Trophoblast cell (in vitro differentiated cells and primary cell): Measurements from ENCODE around the gene OPTC.

Experiments used
- DNase-seq, 2 donors: peaks; one replicate each; pipeline ENCODE4 v3.0.0-alpha.2; 2016
- H2AFZ ChIP-seq: 2 replicates; pipeline ENCODE4 v1.6.1; 2013; ENCODE audit warnings: low read length, moderate library complexity, mild to moderate bottlenecking; ENCODE audit not compliant: insufficient read depth, poor library complexity
- H2AK5ac ChIP-seq: 2 replicates; pipeline ENCODE4 v1.6.1; 2013; ENCODE audit warnings: mild to moderate bottlenecking, low read length
- H2BK120ac ChIP-seq: 2 replicates; pipeline ENCODE4 v1.6.1; 2013; ENCODE audit warnings: low read length, mild to moderate bottlenecking, moderate library complexity; ENCODE audit not compliant: insufficient read depth, poor library complexity
- H2BK12ac ChIP-seq: 2 replicates; pipeline ENCODE4 v1.6.1; 2013; ENCODE audit warnings: mild to moderate bottlenecking, low read length, moderate library complexity
- H2BK5ac ChIP-seq: 2 replicates; pipeline ENCODE4 v1.6.1; 2013; ENCODE audit warnings: low read length, low read depth, moderate library complexity, mild to moderate bottlenecking; ENCODE audit not compliant: poor library complexity
- H3K14ac ChIP-seq: 2 replicates; pipeline ENCODE4 v1.6.1; 2013; ENCODE audit warnings: mild to moderate bottlenecking, low read length
- H3K18ac ChIP-seq: 2 replicates; pipeline ENCODE4 v1.6.1; 2013; ENCODE audit warnings: mild to moderate bottlenecking, low read length
- H3K23ac ChIP-seq: 2 replicates; pipeline ENCODE4 v1.6.1; 2013; ENCODE audit warnings: low read length
- H3K27ac ChIP-seq: 2 replicates; pipeline ENCODE4 v1.5.1; 2013; ENCODE audit warnings: low read depth, mild to moderate bottlenecking, inconsistent platforms, low read length, moderate library complexity
- H3K27me3 ChIP-seq: 2 replicates; pipeline ENCODE4 v1.6.1; 2013; ENCODE audit warnings: inconsistent platforms, mild to moderate bottlenecking, low read length, moderate library complexity; ENCODE audit not compliant: insufficient read depth
- H3K36me3 ChIP-seq, 2 experiments: 1 replicate in 1 of 2; 2 replicates in 1 of 2; pipeline ENCODE4 v1.6.1; 2013; ENCODE audit warnings: low read length in 2 of 2, mild to moderate bottlenecking in 2 of 2, moderate library complexity in 1 of 2; ENCODE audit not compliant: insufficient read depth in 2 of 2, control insufficient read depth in 1 of 2
- H3K4ac ChIP-seq: 2 replicates; pipeline ENCODE4 v1.6.1; 2013; ENCODE audit warnings: low read depth, mild to moderate bottlenecking, low read length, moderate library complexity
- H3K4me1 ChIP-seq, 2 experiments: 1 replicate in 1 of 2; 2 replicates in 1 of 2; pipeline ENCODE4 v1.6.1; 2013; ENCODE audit warnings: low read length in 2 of 2, mild to moderate bottlenecking in 2 of 2, moderate library complexity in 1 of 2; ENCODE audit not compliant: insufficient read depth in 2 of 2, control insufficient read depth in 1 of 2
- H3K4me2 ChIP-seq: 2 replicates; pipeline ENCODE4 v1.6.1; 2013; ENCODE audit warnings: inconsistent platforms, mild to moderate bottlenecking, low read length, moderate library complexity
- H3K4me3 ChIP-seq: 2 replicates; pipeline ENCODE4 v1.5.1; 2013; ENCODE audit warnings: mild to moderate bottlenecking, low read depth, low read length, inconsistent platforms
- H3K79me1 ChIP-seq: one replicate; pipeline ENCODE4 v1.6.1; 2013; ENCODE audit warnings: low read length
- H3K79me2 ChIP-seq: 2 replicates; pipeline ENCODE4 v1.6.1; 2013; ENCODE audit warnings: low read length, mild to moderate bottlenecking; ENCODE audit not compliant: control insufficient read depth, insufficient read depth, poor library complexity
- H3K9ac ChIP-seq: 2 replicates; pipeline ENCODE4 v1.6.1; 2013; ENCODE audit warnings: mild to moderate bottlenecking, low read length
- H3K9me3 ChIP-seq: 2 replicates; pipeline ENCODE4 v1.6.1; 2013; ENCODE audit warnings: low read depth, mild to moderate bottlenecking, control low read depth, inconsistent platforms, low read length; ENCODE audit not compliant: insufficient read depth
- H4K12ac ChIP-seq: 2 replicates; pipeline ENCODE4 v1.6.1; 2013; ENCODE audit warnings: low read depth, mild to moderate bottlenecking, low read length, moderate library complexity
- H4K8ac ChIP-seq: 2 replicates; pipeline ENCODE4 v1.6.1; 2013; ENCODE audit warnings: low read depth, mild to moderate bottlenecking, low read length, moderate library complexity
- H4K91ac ChIP-seq: one replicate; pipeline ENCODE4 v1.6.1; 2013; ENCODE audit warnings: low read depth, mild to moderate bottlenecking, low read length, moderate library complexity
- WGBS: extraction: QIAGEN DNeasy Blood & Tissue Kit; methylation state at CpG from one replicate; pipeline ENCODE4 v1.1.7; 2013; ENCODE audit warnings: missing lambda C conversion rate; ENCODE audit not compliant: insufficient read length, insufficient coverage; ENCODE audit errors: extremely low coverage; 5-methylcytosine and 5-hydroxymethylcytosine counted together

The OPTC gene

GRCh38 chr1:203555076-203555475, 61.1 kb downstream of the OPTC start:
- Histone ChIP-seq H2AK5ac (no peak overlapping the region), H3K14ac (peak overlapping the region; percentile 78), H2BK120ac (peak overlapping the region; percentile 79), H4K8ac (no peak overlapping the region), H3K27me3 (no peaks in the 10 kb centered on the region), H2BK5ac (no peak overlapping the region), H3K23ac (no peak overlapping the region), H3K36me3 (no peaks in the 10 kb centered on the region), H3K4me2 (no peak overlapping the region), H3K4me1 (peaks cover 31 to 36% of the 10 kb centered on the region in 2 experiments), H3K4ac (no peak overlapping the region), H3K27ac (no peak overlapping the region), H4K12ac (no peak overlapping the region), H3K79me2 (peaks cover 3% of the 10 kb centered on the region), H3K4me3 (no peak overlapping the region), H3K9ac (no peak overlapping the region), H3K79me1 (peaks cover 37% of the 10 kb centered on the region), H3K18ac (no peak overlapping the region), H3K9me3 (peaks cover 2% of the 10 kb centered on the region), H2BK12ac (peak overlapping the region; percentile 82), H2AFZ (no peak overlapping the region), H4K91ac (peak overlapping the region; percentile 87)
- no CpG with 5 or more reads among the region's 8 CpGs for WGBS
- DNase-seq, result peak in 1 of 2 donors; percentile 37

DNA sequence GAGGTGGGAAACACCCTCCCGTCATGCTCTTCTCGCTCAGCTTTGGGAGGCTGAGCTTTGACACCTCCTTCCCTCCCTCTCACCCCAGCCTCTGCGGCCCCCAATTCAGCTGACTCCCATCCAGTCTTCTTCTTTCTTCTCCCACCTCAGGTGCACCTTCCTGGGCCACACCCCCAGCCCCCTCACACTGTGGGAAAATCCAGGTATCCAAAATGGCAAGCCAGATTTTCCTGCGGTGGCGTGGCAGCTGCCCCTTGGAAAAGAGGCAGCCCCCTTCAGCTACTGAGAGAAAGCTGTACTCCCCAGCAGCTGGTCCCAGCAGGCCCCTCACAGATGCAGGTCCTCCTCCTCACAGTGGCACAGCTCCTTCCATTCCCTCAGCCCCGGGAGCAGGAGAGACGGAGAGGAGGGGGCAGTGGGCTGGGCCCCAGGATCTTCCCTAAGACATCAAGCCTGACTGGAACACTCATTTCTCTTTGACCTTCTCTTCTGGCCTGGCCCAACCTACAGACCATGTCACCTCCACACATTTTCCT, 61.6 kb downstream of the OPTC start:
- peak overlapping the region; percentile 8 for H2AFZ ChIP-seq
- H3K4me1 ChIP-seq, result peaks cover 27 to 36% of the 10 kb centered on the region in 2 experiments
- peak overlapping the region; percentile 51 for H4K8ac ChIP-seq
- H3K79me1 ChIP-seq, result peaks cover 33% of the 10 kb centered on the region
- H3K27me3 ChIP-seq, result no peaks in the 10 kb centered on the region
- H3K9ac ChIP-seq, result no peak overlapping the region
- H3K27ac ChIP-seq, result peak overlapping the region; percentile 31
- no CpG with 5 or more reads among the region's 7 CpGs for WGBS
- no peak overlapping the region for H3K4me3 ChIP-seq
- peak overlapping the region; percentile 54 for H3K18ac ChIP-seq
- H4K91ac ChIP-seq, result peak overlapping the region; percentile 87
- peaks cover 2% of the 10 kb centered on the region for H3K9me3 ChIP-seq
- H2BK120ac ChIP-seq, result peak overlapping the region; percentile 79
- peak overlapping the region; percentile 17 for H3K4ac ChIP-seq
- peak overlapping the region; percentile 82 for H2BK12ac ChIP-seq
- peak overlapping the region; percentile 23 for H2BK5ac ChIP-seq
- no peak overlapping the region for H3K4me2 ChIP-seq
- H3K36me3 ChIP-seq, result no peaks in the 10 kb centered on the region
- no peak for DNase-seq
- no peak overlapping the region for H3K23ac ChIP-seq
- H2AK5ac ChIP-seq, result peak overlapping the region; percentile 66
- H4K12ac ChIP-seq, result no peak overlapping the region
- peak overlapping the region; percentile 78 for H3K14ac ChIP-seq
- peaks cover 3% of the 10 kb centered on the region for H3K79me2 ChIP-seq

- peaks cover 3% of the 10 kb centered on the region for H3K79me2 ChIP-seq
- peak overlapping the region; percentile 51 for H4K8ac ChIP-seq
- H3K4me1 ChIP-seq, result peaks cover 27 to 36% of the 10 kb centered on the region in 2 experiments
- peak overlapping the region; percentile 79 for H2BK120ac ChIP-seq
- peak overlapping the region; percentile 54 for H3K18ac ChIP-seq
- H4K91ac ChIP-seq, result peak overlapping the region; percentile 87
- no peak overlapping the region for H3K23ac ChIP-seq
- H3K36me3 ChIP-seq, result no peaks in the 10 kb centered on the region
- peak overlapping the region; percentile 82 for H2BK12ac ChIP-seq
- H3K27ac ChIP-seq, result peak overlapping the region; percentile 31
- WGBS, result no CpG with 5 or more reads among the region's 16 CpGs
- no peak overlapping the region for H4K12ac ChIP-seq
- H2AFZ ChIP-seq, result peak overlapping the region; percentile 8
- H2BK5ac ChIP-seq, result peak overlapping the region; percentile 23
- H3K27me3 ChIP-seq, result no peaks in the 10 kb centered on the region
- DNase-seq, result peak; percentile 21 to 43
- no peak overlapping the region for H3K4me3 ChIP-seq
- H3K4me2 ChIP-seq, result no peak overlapping the region
- no peak overlapping the region for H3K9ac ChIP-seq
- peaks cover 29% of the 10 kb centered on the region for H3K79me1 ChIP-seq
- peaks cover 2% of the 10 kb centered on the region for H3K9me3 ChIP-seq
- peak overlapping the region; percentile 78 for H3K14ac ChIP-seq
- peak overlapping the region; percentile 18 for H3K4ac ChIP-seq
- H2AK5ac ChIP-seq, result peak overlapping the region; percentile 66
Measured at GRCh38 chr1:203556047-203556851, 62.3 kb downstream of the OPTC start.

DNA sequence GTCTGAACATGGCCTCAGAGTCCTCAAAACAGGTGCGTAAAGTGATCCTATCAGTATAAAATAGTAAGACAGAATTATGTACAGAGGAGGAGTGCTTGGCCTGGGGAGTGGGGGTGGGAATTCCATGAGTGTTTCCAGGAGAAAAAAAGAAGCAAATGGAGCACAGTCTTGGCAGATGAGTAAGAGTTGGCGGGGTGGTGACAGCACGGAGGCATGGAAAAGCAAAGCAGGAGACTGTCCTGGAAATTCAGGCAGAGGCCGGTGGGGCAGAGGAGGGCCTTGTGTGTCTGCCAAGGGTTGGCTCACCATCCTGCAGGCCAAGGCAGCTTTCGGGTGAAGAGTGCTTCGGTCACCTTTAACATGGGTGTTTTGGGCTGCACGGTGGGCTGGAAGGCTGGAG, 63.4 kb downstream of the OPTC start:
- DNase-seq, result peak; percentile 62 to 75
- H2BK120ac ChIP-seq, result peak overlapping the region; percentile 28
- no peak overlapping the region for H3K18ac ChIP-seq
- H3K23ac ChIP-seq, result no peak overlapping the region
- WGBS, result no CpG with 5 or more reads among the region's 7 CpGs
- H3K27ac ChIP-seq, result peak overlapping the region; percentile 62
- H3K79me1 ChIP-seq, result peaks cover 25% of the 10 kb centered on the region
- peak overlapping the region; percentile 23 for H4K8ac ChIP-seq
- no peak overlapping the region for H3K14ac ChIP-seq
- H4K91ac ChIP-seq, result peak overlapping the region; percentile 44
- H3K27me3 ChIP-seq, result no peaks in the 10 kb centered on the region
- no peak overlapping the region for H2AK5ac ChIP-seq
- H3K4ac ChIP-seq, result no peak overlapping the region
- H3K4me3 ChIP-seq, result no peak overlapping the region
- no peaks in the 10 kb centered on the region for H3K36me3 ChIP-seq
- peaks cover 27 to 34% of the 10 kb centered on the region in 2 experiments for H3K4me1 ChIP-seq
- H3K79me2 ChIP-seq, result peaks cover 3% of the 10 kb centered on the region
- no peak overlapping the region for H3K9ac ChIP-seq
- no peak overlapping the region for H2AFZ ChIP-seq
- H3K9me3 ChIP-seq, result peaks cover 2% of the 10 kb centered on the region
- H2BK5ac ChIP-seq, result peak overlapping the region; percentile 3
- no peak overlapping the region for H3K4me2 ChIP-seq
- H2BK12ac ChIP-seq, result peak overlapping the region; percentile 68
- no peak overlapping the region for H4K12ac ChIP-seq
